Thyroid gland (tissue), 4 donors: Measurements from ENCODE around the gene LRRIQ4. TPM values are rescaled to one million over a fixed set of nuclear protein-coding genes. Genes with fewer than 3 reads are reported as not detected.

Experiments
- DNase-seq, 2 donors: peaks; one replicate each; pipeline ENCODE4 v3.0.0-alpha.2; 2019
- H3K27ac ChIP-seq, 3 donors: fragments of 200-600 bp; sonication (generic); 1 replicate in 2 of 3; 2 replicates in 1 of 3; pipeline ENCODE4 v1.5.1; 2016 to 2019; ENCODE audit warnings: mild to moderate bottlenecking in 1 of 3, moderate library complexity in 1 of 3
- H3K27me3 ChIP-seq: fragments of 200-600 bp; sonication (generic); one replicate; pipeline ENCODE4 v1.5.1; 2019
- H3K36me3 ChIP-seq, 2 donors: fragments of 200-600 bp; sonication (generic); one replicate each; pipeline ENCODE4 v1.5.1; 2016 to 2019
- H3K4me1 ChIP-seq, 2 donors: fragments of 200-600 bp; sonication (generic); one replicate each; pipeline ENCODE4 v1.5.1; 2017 to 2019
- H3K4me3 ChIP-seq, 3 donors: fragments of 200-600 bp; sonication (generic); replicated peaks in 1 of 3; 1 replicate in 2 of 3; 2 replicates in 1 of 3; pipeline ENCODE4 v1.5.1; 2016; ENCODE audit warnings: mild to moderate bottlenecking in 1 of 3
- H3K9me3 ChIP-seq: fragments of 200-600 bp; sonication (generic); one replicate; pipeline ENCODE4 v1.5.1; 2017
- POLR2A ChIP-seq, 2 donors: fragments of 450-650 bp; IDR thresholded peaks; one replicate each; pipeline ENCODE4 v1.6.1; 2017; ENCODE audit warnings: antibody characterized with exemption in 2 of 2, mild to moderate bottlenecking in 2 of 2, moderate library complexity in 1 of 2
- WGBS, 2 donors: methylation state at CpG; one replicate each; pipeline ENCODE4 v1.1.5; 2017; 5-methylcytosine and 5-hydroxymethylcytosine counted together
- intact Hi-C: fragments of 100-400 bp; cut with DNase I; formaldehyde crosslinking; loops from one replicate; pipeline ENCODE4 v1.15.1; 2023
- total RNA-seq, 4 donors: library from RNA; depleted of rRNA; stranded (reverse); fragments of >200 nt; gene quantifications; one replicate each; pipeline ENCODE4 v1.2.3, GENCODE V29; 2016
- TF ChIP-seq, protein P1 (sequence below), 6 experiments: fragments of 200-600 bp in 3 of 6; fragments of 450-650 bp in 3 of 6; sonication (generic) in 3 of 6; IDR thresholded peaks; one replicate each; pipeline ENCODE4 v1.5.1; 2016 to 2019; ENCODE audit warnings: antibody characterized with exemption in 6 of 6, mild to moderate bottlenecking in 2 of 6, inconsistent platforms in 1 of 6, moderate library complexity in 1 of 6

Gene LRRIQ4
- total RNA-seq, 4 donors from 2014 or later = 0.29 TPM; not detected in 3

DNA sequence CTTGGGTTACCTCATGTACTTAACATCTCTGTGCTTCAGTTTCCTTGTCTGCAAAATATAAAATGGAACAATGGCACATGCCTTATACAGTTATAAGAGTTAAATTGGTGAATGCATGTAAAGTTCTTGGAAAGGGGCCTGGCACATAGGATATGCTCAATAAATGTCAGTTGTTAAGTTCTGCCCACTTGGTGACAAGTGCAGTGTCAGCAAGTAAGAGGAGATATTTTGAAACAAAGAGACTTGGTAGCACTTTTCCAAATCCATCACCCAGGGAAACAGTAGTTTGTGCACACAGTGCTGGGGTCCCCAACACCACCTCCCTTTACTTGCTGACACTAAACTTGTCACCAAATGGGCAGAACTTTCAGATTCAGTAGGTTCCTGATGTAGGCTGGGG lies 37.9 kb downstream of the LRRIQ4 start:
- Histone ChIP-seq H3K27ac (no peak overlapping the region), H3K4me3 (no peak overlapping the region), H3K27me3 (no peaks in the 10 kb centered on the region), H3K4me1 (no peaks in the 10 kb centered on the region), H3K36me3 (no peaks in the 10 kb centered on the region), H3K9me3 (no peaks in the 10 kb centered on the region)
- intact Hi-C loops = no loop called here
- TF ChIP-seq, protein P1, sequence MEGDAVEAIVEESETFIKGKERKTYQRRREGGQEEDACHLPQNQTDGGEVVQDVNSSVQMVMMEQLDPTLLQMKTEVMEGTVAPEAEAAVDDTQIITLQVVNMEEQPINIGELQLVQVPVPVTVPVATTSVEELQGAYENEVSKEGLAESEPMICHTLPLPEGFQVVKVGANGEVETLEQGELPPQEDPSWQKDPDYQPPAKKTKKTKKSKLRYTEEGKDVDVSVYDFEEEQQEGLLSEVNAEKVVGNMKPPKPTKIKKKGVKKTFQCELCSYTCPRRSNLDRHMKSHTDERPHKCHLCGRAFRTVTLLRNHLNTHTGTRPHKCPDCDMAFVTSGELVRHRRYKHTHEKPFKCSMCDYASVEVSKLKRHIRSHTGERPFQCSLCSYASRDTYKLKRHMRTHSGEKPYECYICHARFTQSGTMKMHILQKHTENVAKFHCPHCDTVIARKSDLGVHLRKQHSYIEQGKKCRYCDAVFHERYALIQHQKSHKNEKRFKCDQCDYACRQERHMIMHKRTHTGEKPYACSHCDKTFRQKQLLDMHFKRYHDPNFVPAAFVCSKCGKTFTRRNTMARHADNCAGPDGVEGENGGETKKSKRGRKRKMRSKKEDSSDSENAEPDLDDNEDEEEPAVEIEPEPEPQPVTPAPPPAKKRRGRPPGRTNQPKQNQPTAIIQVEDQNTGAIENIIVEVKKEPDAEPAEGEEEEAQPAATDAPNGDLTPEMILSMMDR (IDR thresholded peaks at IDR 0.05) = no peak
- TF ChIP-seq POLR2A (IDR thresholded peaks at IDR 0.05) = no peak
- no peak for DNase-seq

DNA sequence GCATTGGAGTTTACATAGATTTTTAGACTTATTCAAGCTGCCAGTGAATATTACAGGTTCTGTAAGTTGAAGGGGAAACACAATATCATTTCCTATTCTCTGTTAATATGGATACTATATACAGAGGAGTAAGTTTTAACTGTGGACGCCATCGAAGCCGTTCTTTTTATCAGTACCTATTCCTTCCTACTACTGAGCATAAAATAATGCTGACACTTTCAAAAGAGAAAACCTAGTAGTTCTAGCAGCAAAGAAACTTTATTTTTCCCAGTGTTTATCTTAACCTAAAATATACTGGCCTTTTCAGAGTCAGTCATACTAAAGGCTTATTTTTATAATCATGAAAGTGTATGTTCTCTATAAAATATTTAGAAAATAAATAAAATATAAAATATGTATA lies 42.8 kb downstream of the LRRIQ4 start:
- TF ChIP-seq, protein P1 (IDR thresholded peaks at IDR 0.05) = no peak
- TF ChIP-seq POLR2A (IDR thresholded peaks at IDR 0.05) = no peak
- 94% methylated on average over 3 of the region's 3 CpGs for WGBS, 2 donors
- H3K27ac ChIP-seq = no peak overlapping the region
- DNase-seq = no peak
- intact Hi-C loops = no loop called here
- no peak overlapping the region for H3K4me3 ChIP-seq
- H3K9me3 ChIP-seq = no peaks in the 10 kb centered on the region
- no peaks in the 10 kb centered on the region for H3K27me3 ChIP-seq
- no peaks in the 10 kb centered on the region for H3K4me1 ChIP-seq
- no peaks in the 10 kb centered on the region for H3K36me3 ChIP-seq

DNA sequence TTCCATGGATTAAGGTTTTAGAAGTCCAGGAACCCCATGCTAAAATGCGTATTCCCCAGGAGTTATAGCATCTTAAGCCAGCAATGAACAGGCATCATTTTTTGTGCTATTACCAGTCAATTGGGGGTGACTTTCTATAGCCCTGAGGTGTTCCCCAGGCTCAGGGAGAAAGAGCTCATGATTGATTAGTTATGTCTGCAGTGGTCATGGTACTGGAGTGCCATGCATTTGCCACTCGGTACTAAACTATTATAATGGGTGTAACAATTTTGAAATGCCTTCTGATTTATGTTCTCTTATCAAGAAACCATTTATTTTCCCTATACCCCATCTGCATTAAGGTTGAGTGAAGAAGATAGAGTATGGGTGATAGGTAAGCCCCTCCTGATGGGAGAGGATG lies 45.1 kb downstream of the LRRIQ4 start:
- 84 to 87% methylated on average over 2 of the region's 2 CpGs for WGBS, 2 donors

DNA sequence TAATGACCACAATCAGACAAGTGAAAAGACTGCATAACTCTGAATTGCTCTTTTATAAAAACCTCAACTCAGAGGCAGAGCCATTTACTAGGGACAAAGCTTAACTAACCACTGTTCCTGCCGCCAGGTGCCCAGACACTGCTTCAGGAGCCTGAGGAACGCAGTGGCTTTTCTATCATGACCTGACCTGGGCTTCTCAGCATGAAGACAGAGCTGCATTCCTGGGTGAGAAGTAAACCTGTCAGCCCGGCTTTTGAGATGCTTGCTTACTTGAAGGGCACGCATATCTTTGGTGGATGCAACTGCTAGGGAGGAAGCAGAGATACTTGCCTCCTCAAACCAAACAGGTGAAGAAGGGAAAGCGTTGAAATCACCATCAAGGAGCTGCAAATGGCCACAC lies 49.2 kb downstream of the LRRIQ4 start:
- no peak for TF ChIP-seq POLR2A (IDR thresholded peaks at IDR 0.05)
- TF ChIP-seq, protein P1 (IDR thresholded peaks at IDR 0.05) = no peak
- no peaks in the 10 kb centered on the region for H3K9me3 ChIP-seq
- no peak overlapping the region for H3K4me3 ChIP-seq
- WGBS, 2 donors = 61 to 75% methylated on average over 5 of the region's 5 CpGs
- no peaks in the 10 kb centered on the region for H3K27me3 ChIP-seq
- DNase-seq = no peak
- H3K27ac ChIP-seq = no peak overlapping the region
- peaks cover 0 to 3% of the 10 kb centered on the region in 2 donors for H3K4me1 ChIP-seq
- no peaks in the 10 kb centered on the region for H3K36me3 ChIP-seq
- intact Hi-C loops = loop anchor here (5.0 kb wide), 1 partner anchor 105 kb away; the partner anchor contains the start of gene SEC62

More for the DNA sequence above, 45.1 kb downstream of the LRRIQ4 start:
- Histone ChIP-seq H3K4me3 (no peak overlapping the region), H3K36me3 (no peaks in the 10 kb centered on the region), H3K9me3 (no peaks in the 10 kb centered on the region), H3K27ac (no peak overlapping the region), H3K27me3 (no peaks in the 10 kb centered on the region), H3K4me1 (no peaks in the 10 kb centered on the region)
- TF ChIP-seq POLR2A (IDR thresholded peaks at IDR 0.05) = no peak
- TF ChIP-seq, protein P1 (IDR thresholded peaks at IDR 0.05) = no peak
- intact Hi-C loops = no loop called here
- no peak for DNase-seq

DNA sequence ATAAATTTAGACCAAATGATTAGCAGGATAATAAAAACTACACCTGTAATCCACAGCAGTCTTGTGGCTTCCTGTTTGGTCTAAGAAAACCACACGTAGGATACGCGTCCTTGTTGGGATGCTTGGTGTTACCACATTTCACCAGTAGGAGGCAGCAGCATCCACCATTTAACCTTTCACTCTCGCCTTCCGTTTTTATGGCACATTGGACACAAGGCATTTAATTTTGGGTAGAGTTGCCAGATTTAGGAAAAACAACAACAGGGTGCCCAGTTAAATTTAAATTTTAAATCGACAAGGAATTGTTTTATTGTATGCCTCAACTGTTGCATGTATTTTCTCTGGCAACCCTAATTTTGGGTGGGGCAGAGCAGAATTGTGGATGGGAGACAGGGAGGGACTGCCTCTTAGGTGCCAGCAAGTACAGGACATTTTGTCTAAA lies 50.8 kb downstream of the LRRIQ4 start:
- no peaks in the 10 kb centered on the region for H3K9me3 ChIP-seq
- WGBS, 2 donors = 2% methylated on average over 6 of the region's 6 CpGs
- H3K27ac ChIP-seq = no peak overlapping the region
- TF ChIP-seq, protein P1 (IDR thresholded peaks at IDR 0.05) = peak; percentile 72 to 98 (median 91)
- no peak for TF ChIP-seq POLR2A (IDR thresholded peaks at IDR 0.05)
- H3K4me3 ChIP-seq = no peak overlapping the region
- peak; percentile 76 to 82 for DNase-seq
- H3K36me3 ChIP-seq = no peaks in the 10 kb centered on the region
- intact Hi-C loops = loop anchor here (5.0 kb wide), 1 partner anchor 104 kb away; the partner anchor contains the start of gene SEC62
- peaks cover 0 to 3% of the 10 kb centered on the region in 2 donors for H3K4me1 ChIP-seq
- H3K27me3 ChIP-seq = no peaks in the 10 kb centered on the region
